GM18498 (cell line): ENCODE results near the gene PRDM5.

Source experiments
- ATAC-seq: cut with Tn5 transposase; IDR thresholded peaks from one replicate; pipeline ENCODE4 v1.9.1; 2021; ENCODE audit warnings: mild to moderate bottlenecking, moderate library complexity; ENCODE audit not compliant: unreplicated experiment

Gene PRDM5

GRCh38 chr4:120922381-120923206, at the start of gene PRDM5:
Gene PRDM5, minus strand, starts transcription at chr4:120922726. Its CDS starts 118 bp downstream, at chr4:120922608.
- peak; percentile 40 for ATAC-seq

- no peak for ATAC-seq
Measured at GRCh38 chr4:120971884-120972283, 49.4 kb upstream of the PRDM5 start.

GRCh38 chr4:120965938-120966337, 43.4 kb upstream of the PRDM5 start:
- ATAC-seq = no peak

- ATAC-seq = no peak
Measured at GRCh38 chr4:120964596-120964995, 42.1 kb upstream of the PRDM5 start.

- no peak for ATAC-seq
Measured at GRCh38 chr4:120963449-120963848, 40.9 kb upstream of the PRDM5 start.

- ATAC-seq = no peak
Measured at GRCh38 chr4:120960656-120961267, 38.2 kb upstream of the PRDM5 start.

- no peak for ATAC-seq
Measured at GRCh38 chr4:120948382-120948781, 25.9 kb upstream of the PRDM5 start.

- ATAC-seq = no peak
Measured at GRCh38 chr4:120942776-120943175, 20.2 kb upstream of the PRDM5 start.

GRCh38 chr4:120940547-120940946, 18.0 kb upstream of the PRDM5 start:
- ATAC-seq = no peak

- no peak for ATAC-seq
Measured at GRCh38 chr4:120939693-120940092, 17.2 kb upstream of the PRDM5 start.

GRCh38 chr4:120929847-120930246, 7.3 kb upstream of the PRDM5 start:
- no peak for ATAC-seq

- ATAC-seq = no peak
Measured at GRCh38 chr4:120927801-120928409, 5.4 kb upstream of the PRDM5 start.

- ATAC-seq = no peak
Measured at GRCh38 chr4:120926358-120927025, 4.0 kb upstream of the PRDM5 start.

GRCh38 chr4:120924931-120925330, 2.4 kb upstream of the PRDM5 start:
- no peak for ATAC-seq

- no peak for ATAC-seq
Measured at GRCh38 chr4:120923207-120923522, 639 bp upstream of the PRDM5 start.

GRCh38 chr4:120921456-120922380, 808 bp downstream of the PRDM5 start:
- peak; percentile 53 for ATAC-seq

- no peak for ATAC-seq
Measured at GRCh38 chr4:120920666-120921065, 1.9 kb downstream of the PRDM5 start.

GRCh38 chr4:120919358-120919757, 3.2 kb downstream of the PRDM5 start:
- no peak for ATAC-seq

- ATAC-seq = no peak
Measured at GRCh38 chr4:120918788-120919187, 3.7 kb downstream of the PRDM5 start.

GRCh38 chr4:120918092-120918491, 4.4 kb downstream of the PRDM5 start:
- ATAC-seq = no peak

GRCh38 chr4:120916937-120917336, 5.6 kb downstream of the PRDM5 start:
- ATAC-seq = no peak
